GM19372 (cell line): ENCODE measurements around the gene CORO2B.

Experiments
- ATAC-seq: cut with Tn5 transposase; IDR thresholded peaks from one replicate; pipeline ENCODE4 v1.9.1; 2021; ENCODE audit warnings: mild to moderate bottlenecking, low read depth, moderate library complexity; ENCODE audit not compliant: unreplicated experiment

Gene CORO2B

GRCh38 chr15:68621535-68621934, 42.7 kb downstream of the CORO2B start:
- ATAC-seq: no peak

- no peak for ATAC-seq
These were observed 44.6 kb downstream of the CORO2B start for GRCh38 chr15:68623301-68623892.

DNA sequence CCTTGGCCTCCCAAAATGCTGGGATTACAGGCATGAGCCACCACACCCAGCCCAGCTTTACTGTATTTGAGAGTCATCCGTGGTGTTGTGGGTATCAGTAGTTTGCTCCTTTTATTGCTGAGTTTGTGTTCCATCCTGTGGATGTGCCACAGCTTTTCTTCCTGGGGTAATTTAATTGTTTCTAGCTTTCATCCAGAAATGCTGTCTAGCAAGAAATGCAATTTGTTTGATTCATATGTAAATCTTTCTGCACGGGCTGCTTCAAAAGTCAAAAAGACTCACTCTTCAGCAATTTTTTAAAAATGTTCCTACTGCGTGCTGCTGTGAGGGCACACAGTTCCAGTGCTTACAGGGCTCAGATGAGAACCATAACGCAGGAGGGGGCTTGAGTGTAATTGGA, 47.1 kb downstream of the CORO2B start:
- ATAC-seq: no peak

DNA sequence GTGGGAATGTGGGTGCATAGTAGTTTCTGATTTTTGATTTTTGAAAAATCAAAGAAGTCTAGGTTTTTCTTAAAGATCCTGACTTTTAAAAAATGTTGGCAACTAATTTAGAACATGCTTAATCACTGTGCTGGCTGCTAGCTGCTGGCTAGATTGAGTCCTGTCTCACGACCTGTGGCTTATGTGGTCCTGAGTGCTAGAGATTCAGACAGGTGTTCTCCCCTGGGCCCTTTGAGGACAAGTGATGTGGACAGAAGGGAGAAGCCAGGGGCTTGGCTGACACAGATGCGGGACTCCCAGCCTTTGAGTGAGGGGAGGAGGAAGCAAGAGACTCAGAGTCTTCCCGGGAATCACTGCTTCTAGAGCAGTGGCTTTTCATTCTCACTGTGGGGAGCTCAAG, 47.5 kb downstream of the CORO2B start:
- no peak for ATAC-seq

DNA sequence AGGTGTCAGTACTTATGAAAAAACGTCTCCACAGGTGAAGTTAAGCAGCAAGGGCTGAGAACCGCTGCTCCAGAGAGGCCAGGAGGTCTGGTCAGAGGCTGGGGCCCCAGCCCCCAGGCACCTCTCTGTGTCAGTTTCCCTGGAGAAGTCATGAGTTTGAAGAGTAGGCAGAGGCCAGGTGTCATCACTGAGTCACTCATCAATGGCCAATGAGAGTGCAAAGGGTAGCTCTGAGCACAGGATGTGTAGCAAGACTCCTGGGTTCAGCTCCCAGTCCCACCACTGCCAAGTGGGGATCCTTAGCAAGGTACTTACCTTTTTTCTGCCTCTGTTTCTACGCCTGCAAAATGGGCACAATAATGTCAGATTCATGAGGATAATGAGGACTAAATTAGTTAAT, 47.9 kb downstream of the CORO2B start:
- ATAC-seq: no peak

GRCh38 chr15:68627476-68627875, 48.7 kb downstream of the CORO2B start:
- ATAC-seq: no peak

GRCh38 chr15:68627995-68628394, 49.2 kb downstream of the CORO2B start:
- no peak for ATAC-seq

GRCh38 chr15:68629519-68630210, 50.9 kb downstream of the CORO2B start:
- no peak for ATAC-seq

DNA sequence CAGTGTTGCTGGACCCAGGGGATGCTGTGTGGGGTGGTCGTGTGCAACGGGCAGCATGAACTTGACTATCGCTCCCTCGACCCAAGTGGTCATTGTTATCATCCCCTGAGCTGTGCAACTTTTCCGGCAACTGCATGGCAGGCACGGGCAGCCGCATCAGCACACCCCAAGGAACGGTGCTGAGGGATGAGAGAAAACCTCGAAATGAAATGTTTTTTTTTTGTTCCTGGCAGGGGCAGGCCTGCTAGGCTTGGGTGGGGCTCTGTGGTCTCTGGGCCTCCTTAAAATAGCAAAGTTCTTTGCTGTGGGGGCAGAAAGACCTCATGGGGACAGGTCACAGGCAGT, 51.4 kb downstream of the CORO2B start:
- no peak for ATAC-seq

GRCh38 chr15:68630836-68631235, 52.0 kb downstream of the CORO2B start:
- no peak for ATAC-seq

DNA sequence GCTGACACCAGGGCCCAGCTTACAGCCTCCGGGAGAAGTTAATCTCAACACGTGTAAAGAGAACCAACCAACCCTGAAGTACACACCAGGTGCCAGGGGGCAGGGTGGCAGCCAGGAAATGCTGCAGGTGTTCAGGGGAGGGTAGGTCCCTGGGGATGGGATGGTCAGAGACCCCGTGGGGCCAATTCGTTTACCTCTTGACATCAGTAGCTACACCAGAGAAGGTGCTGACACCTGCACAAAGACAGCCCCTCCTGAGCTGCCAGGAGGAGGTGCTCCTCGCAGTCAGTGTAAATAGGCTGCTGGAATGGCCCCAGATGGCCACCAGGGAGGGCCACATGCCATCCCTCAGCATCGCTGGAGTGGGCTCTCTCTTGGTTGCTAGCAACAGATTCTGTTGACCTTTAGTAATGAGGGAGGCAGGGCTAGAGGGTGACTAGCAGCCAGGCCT, 52.8 kb downstream of the CORO2B start:
- no peak for ATAC-seq

DNA sequence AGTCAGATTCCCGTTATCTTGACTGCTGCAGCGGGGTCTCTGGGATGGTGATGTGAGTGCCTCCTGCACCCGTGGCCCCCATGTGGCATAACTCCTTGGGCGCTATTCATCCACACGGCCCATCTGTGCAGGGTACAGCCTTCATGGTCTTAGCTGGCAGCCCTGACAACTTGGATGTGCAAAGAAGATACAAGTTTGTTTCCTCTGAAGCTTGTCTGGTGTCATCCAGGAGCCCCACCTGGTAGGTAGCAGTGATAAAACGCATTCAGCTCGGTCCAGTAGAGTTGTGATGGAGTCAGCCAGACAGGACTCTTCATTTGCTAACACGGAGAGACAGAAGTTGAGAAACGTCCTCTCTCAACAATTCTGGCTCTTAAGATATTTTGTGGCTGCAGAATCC, 53.3 kb downstream of the CORO2B start:
- ATAC-seq: no peak

- no peak for ATAC-seq
These were observed 54.7 kb downstream of the CORO2B start for GRCh38 chr15:68633231-68634121.

DNA sequence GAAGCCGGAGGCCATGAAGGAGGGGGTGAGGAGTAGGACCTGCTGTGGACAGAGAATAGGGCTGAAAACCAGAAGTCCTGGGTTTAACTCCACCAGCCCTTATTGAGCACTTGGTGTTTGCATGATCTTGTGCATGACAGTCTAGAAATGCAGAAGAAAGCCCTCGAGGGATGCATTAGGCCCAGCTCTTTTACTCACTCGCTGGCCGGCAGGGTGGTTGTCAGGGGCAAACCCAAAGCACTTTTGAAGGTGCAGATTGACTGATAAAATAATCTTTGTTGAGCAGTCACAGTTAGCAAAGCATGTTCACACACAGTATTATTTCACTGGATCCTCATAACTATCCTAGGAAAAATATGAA, 55.3 kb downstream of the CORO2B start:
- ATAC-seq: no peak

DNA sequence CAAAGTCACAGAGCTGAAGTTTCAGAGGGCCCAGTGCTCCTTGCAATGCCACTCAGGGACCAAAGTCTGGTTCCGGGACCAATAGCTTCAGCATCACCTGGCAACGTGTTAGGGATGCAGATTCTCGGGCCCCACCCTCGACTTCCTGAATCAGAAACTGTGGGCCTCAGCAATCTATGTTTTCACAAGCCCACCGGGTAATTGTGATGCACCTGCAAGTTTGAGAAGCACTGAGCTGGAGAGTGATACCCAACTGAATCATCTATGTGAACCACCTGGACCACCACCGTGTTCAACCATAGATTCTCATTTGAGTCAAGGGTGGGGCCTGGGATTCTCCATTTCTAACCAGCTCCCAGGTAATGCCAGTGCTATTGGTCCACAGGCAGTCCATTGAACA, 55.7 kb downstream of the CORO2B start:
- ATAC-seq: no peak

- ATAC-seq: no peak
These were observed 56.3 kb downstream of the CORO2B start for GRCh38 chr15:68635141-68635540.

GRCh38 chr15:68636256-68636655, 57.5 kb downstream of the CORO2B start:
- no peak for ATAC-seq

- ATAC-seq: no peak
These were observed 59.1 kb downstream of the CORO2B start for GRCh38 chr15:68637767-68638404.

DNA sequence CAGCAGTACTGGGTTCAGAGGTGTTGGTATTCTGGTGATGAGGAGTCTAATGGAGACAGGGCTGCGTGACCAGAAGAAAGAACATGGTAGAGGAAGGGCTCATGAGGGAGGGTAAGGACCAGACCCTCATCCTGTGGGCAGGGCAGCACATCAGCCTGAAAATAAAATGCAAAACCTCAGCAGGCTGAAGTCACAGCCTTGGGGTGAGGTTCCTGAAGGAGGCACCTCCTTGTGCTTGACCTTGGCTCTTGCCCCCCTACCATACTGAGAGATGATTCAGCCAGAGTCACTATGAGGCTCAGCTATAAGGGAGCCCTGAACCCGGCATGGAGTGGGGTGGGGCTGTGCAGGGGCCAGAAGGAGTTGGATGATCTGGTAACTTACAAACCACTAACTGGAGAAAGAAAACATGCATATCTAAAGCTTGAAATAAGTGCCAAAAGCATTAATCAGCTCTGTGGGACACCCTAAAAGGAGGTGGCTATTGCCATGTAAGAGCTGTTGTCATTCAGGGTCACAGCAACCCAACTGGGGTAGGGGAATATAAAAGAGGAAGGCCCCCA, 60.2 kb downstream of the CORO2B start:
- no peak for ATAC-seq

GRCh38 chr15:68639926-68640600, 61.3 kb downstream of the CORO2B start:
- ATAC-seq: no peak
